WTC11 (cell line): ENCODE measurements around the gene NMUR1.

Experiments used
- AFF4 ChIP-seq: sonication (generic); formaldehyde crosslinking; IDR thresholded peaks from 2 replicates; pipeline ENCODE4 v1.8.1; 2023; ENCODE audit warnings: mild to moderate bottlenecking, missing genetic modification reagents, borderline replicate concordance
- CREM ChIP-seq: sonication (generic); formaldehyde crosslinking; IDR thresholded peaks from 2 replicates; pipeline ENCODE4 v1.8.1; 2022; ENCODE audit warnings: mild to moderate bottlenecking, missing genetic modification reagents, moderate library complexity
- CTCF ChIP-seq: fragments of 200-600 bp; IDR thresholded peaks from 2 replicates; pipeline ENCODE4 v1.8.0; 2022; ENCODE audit warnings: antibody characterized with exemption
- HMGXB4 ChIP-seq: sonication (generic); formaldehyde crosslinking; IDR thresholded peaks from 2 replicates; pipeline ENCODE4 v1.8.1; 2023; ENCODE audit warnings: mild to moderate bottlenecking, moderate library complexity, missing genetic modification reagents
- IRF1 ChIP-seq: sonication (generic); formaldehyde crosslinking; IDR thresholded peaks from 2 replicates; pipeline ENCODE4 v1.8.0; 2023; ENCODE audit warnings: missing genetic modification reagents
- JUN ChIP-seq: sonication (generic); formaldehyde crosslinking; IDR thresholded peaks from 2 replicates; pipeline ENCODE4 v1.8.0; 2023; ENCODE audit warnings: mild to moderate bottlenecking, missing genetic modification reagents
- MAX ChIP-seq: sonication (generic); formaldehyde crosslinking; IDR thresholded peaks from 2 replicates; pipeline ENCODE4 v1.8.0; 2022; ENCODE audit warnings: mild to moderate bottlenecking, missing genetic modification reagents
- MXD4 ChIP-seq: fragments of 250-450 bp; sonication (Bioruptor Pico); IDR thresholded peaks from 2 replicates; pipeline ENCODE4 v1.8.0; 2021; ENCODE audit warnings: mild to moderate bottlenecking, moderate library complexity, borderline replicate concordance
- NR3C1 ChIP-seq: sonication (generic); formaldehyde crosslinking; conservative IDR thresholded peaks from 2 replicates; pipeline ENCODE4 v1.8.1; 2023; ENCODE audit warnings: low read depth, mild to moderate bottlenecking, missing genetic modification reagents
- TCF7 ChIP-seq: sonication (generic); formaldehyde crosslinking; IDR thresholded peaks from 2 replicates; pipeline ENCODE4 v1.8.0; 2022; ENCODE audit warnings: mild to moderate bottlenecking, low read depth, missing genetic modification reagents, moderate library complexity
- ZBTB43 ChIP-seq: sonication (generic); formaldehyde crosslinking; IDR thresholded peaks from 2 replicates; pipeline ENCODE4 v1.8.1; 2023; ENCODE audit warnings: mild to moderate bottlenecking, missing genetic modification reagents
- ZNF138 ChIP-seq: sonication (generic); formaldehyde crosslinking; conservative IDR thresholded peaks from 2 replicates; pipeline ENCODE4 v1.8.1; 2022; ENCODE audit warnings: mild to moderate bottlenecking, moderate library complexity, missing genetic modification reagents

GRCh38 chr2:231490801-231491200 lies 39.4 kb downstream of the NMUR1 start:
- TF ChIP-seq ZBTB43 (no peak), MAX (CRISPR knock-in tag) (no peak), CTCF (no peak), NR3C1 (no peak), ZNF138 (no peak), CREM (CRISPR knock-in tag) (no peak), TCF7 (CRISPR knock-in tag) (no peak), JUN (CRISPR knock-in tag) (no peak), HMGXB4 (CRISPR knock-in tag) (no peak), MXD4 (CRISPR knock-in tag) (no peak), IRF1 (no peak), AFF4 (CRISPR knock-in tag) (no peak)
